ENCODE results near the gene FAM184A.

- TF ChIP-seq, protein P1, sequence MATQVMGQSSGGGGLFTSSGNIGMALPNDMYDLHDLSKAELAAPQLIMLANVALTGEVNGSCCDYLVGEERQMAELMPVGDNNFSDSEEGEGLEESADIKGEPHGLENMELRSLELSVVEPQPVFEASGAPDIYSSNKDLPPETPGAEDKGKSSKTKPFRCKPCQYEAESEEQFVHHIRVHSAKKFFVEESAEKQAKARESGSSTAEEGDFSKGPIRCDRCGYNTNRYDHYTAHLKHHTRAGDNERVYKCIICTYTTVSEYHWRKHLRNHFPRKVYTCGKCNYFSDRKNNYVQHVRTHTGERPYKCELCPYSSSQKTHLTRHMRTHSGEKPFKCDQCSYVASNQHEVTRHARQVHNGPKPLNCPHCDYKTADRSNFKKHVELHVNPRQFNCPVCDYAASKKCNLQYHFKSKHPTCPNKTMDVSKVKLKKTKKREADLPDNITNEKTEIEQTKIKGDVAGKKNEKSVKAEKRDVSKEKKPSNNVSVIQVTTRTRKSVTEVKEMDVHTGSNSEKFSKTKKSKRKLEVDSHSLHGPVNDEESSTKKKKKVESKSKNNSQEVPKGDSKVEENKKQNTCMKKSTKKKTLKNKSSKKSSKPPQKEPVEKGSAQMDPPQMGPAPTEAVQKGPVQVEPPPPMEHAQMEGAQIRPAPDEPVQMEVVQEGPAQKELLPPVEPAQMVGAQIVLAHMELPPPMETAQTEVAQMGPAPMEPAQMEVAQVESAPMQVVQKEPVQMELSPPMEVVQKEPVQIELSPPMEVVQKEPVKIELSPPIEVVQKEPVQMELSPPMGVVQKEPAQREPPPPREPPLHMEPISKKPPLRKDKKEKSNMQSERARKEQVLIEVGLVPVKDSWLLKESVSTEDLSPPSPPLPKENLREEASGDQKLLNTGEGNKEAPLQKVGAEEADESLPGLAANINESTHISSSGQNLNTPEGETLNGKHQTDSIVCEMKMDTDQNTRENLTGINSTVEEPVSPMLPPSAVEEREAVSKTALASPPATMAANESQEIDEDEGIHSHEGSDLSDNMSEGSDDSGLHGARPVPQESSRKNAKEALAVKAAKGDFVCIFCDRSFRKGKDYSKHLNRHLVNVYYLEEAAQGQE (IDR thresholded peaks at IDR 0.05; ENCODE audit: low read depth, low read length) = no peak
- TF ChIP-seq MEF2A (IDR thresholded peaks at IDR 0.05; ENCODE audit: insufficient read depth, low read depth, low read length) (no peak), CEBPB (IDR thresholded peaks at IDR 0.05; ENCODE audit: borderline replicate concordance in 1 of 2, low read depth in 2 of 2, low read length in 2 of 2) (no peak)
- TF ChIP-seq, protein P2, sequence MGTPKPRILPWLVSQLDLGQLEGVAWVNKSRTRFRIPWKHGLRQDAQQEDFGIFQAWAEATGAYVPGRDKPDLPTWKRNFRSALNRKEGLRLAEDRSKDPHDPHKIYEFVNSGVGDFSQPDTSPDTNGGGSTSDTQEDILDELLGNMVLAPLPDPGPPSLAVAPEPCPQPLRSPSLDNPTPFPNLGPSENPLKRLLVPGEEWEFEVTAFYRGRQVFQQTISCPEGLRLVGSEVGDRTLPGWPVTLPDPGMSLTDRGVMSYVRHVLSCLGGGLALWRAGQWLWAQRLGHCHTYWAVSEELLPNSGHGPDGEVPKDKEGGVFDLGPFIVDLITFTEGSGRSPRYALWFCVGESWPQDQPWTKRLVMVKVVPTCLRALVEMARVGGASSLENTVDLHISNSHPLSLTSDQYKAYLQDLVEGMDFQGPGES (IDR thresholded peaks at IDR 0.05) = no peak
These were observed 82.1 kb downstream of the FAM184A start for GRCh38 chr6:118996289-118996820.

All from GM12878 (cell line).